Neutrophil (primary cell): Measurements from ENCODE around the gene CD22.

Experiments used
- H3K27ac ChIP-seq: fragments of 200-600 bp; sonication (generic); 2 replicates; pipeline ENCODE4 v1.5.1; 2016; ENCODE audit warnings: mild to moderate bottlenecking, moderate library complexity
- H3K27me3 ChIP-seq: fragments of 200-600 bp; sonication (generic); 2 replicates; pipeline ENCODE4 v1.6.0; 2016; ENCODE audit warnings: mild to moderate bottlenecking
- H3K36me3 ChIP-seq: fragments of 200-600 bp; sonication (generic); 2 replicates; pipeline ENCODE4 v1.5.1; 2017
- H3K4me1 ChIP-seq, 2 experiments: fragments of 200-600 bp in 1 of 2; sonication (generic) in 1 of 2; 1 replicate in 1 of 2; 2 replicates in 1 of 2; pipeline versions ENCODE4 v1.5.1 to v1.6.1; 2013 to 2016; ENCODE audit warnings: low read depth in 1 of 2, low read length in 1 of 2, mild to moderate bottlenecking in 1 of 2, moderate library complexity in 1 of 2; ENCODE audit not compliant: control insufficient read depth in 1 of 2, insufficient read depth in 1 of 2
- H3K4me3 ChIP-seq, 2 experiments: fragments of 200-600 bp in 1 of 2; sonication (generic) in 1 of 2; 1 replicate in 1 of 2; 2 replicates in 1 of 2; pipeline ENCODE4 v1.5.1; 2013 to 2016; ENCODE audit warnings: low read depth in 1 of 2, low read length in 1 of 2, mild to moderate bottlenecking in 1 of 2, moderate library complexity in 1 of 2
- H3K9me3 ChIP-seq: fragments of 200-600 bp; sonication (generic); 2 replicates; pipeline ENCODE4 v1.5.1; 2016
- TF ChIP-seq, protein P1 (sequence below): fragments of 200-600 bp; sonication (generic); IDR thresholded peaks from 2 replicates; pipeline ENCODE4 v1.5.1; 2016; ENCODE audit warnings: antibody characterized with exemption

The CD22 gene

DNA sequence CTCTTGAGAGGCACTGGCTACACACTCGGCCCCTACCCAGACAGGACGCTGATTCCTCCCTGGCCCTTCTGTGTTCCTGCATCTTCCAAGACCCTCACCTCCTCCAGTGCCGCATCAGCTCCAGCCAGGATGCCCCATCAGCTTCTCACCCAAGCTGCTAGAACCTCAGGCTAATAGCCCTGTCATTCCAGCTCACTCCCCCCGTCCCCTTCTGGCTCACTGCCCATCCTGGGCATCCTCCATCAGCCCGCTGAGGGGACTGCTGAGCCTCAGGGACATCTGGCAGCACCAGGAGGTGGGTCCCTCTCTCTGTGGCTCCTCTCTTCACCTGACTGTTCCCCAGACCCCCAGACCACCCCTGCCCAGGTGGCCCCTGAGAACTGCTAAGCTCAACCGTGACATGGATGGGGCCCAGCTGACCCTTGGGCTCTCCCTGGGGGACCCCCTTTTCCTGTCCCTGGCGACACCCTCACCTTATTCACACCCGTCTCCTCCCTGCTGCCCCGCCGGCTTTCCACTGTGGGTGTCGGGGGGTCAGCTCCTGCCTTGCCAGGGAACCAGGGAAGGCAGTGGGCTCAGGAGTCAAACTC lies 34.1 kb downstream of the CD22 start:
- TF ChIP-seq, protein P1, sequence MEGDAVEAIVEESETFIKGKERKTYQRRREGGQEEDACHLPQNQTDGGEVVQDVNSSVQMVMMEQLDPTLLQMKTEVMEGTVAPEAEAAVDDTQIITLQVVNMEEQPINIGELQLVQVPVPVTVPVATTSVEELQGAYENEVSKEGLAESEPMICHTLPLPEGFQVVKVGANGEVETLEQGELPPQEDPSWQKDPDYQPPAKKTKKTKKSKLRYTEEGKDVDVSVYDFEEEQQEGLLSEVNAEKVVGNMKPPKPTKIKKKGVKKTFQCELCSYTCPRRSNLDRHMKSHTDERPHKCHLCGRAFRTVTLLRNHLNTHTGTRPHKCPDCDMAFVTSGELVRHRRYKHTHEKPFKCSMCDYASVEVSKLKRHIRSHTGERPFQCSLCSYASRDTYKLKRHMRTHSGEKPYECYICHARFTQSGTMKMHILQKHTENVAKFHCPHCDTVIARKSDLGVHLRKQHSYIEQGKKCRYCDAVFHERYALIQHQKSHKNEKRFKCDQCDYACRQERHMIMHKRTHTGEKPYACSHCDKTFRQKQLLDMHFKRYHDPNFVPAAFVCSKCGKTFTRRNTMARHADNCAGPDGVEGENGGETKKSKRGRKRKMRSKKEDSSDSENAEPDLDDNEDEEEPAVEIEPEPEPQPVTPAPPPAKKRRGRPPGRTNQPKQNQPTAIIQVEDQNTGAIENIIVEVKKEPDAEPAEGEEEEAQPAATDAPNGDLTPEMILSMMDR, result no peak
- no peak overlapping the region for H3K27ac ChIP-seq
- no peaks in the 10 kb centered on the region for H3K9me3 ChIP-seq
- H3K36me3 ChIP-seq, result no peaks in the 10 kb centered on the region
- peaks cover 3 to 4% of the 10 kb centered on the region in 2 experiments for H3K4me1 ChIP-seq
- H3K4me3 ChIP-seq, result no peak overlapping the region
- H3K27me3 ChIP-seq, result peaks cover 22% of the 10 kb centered on the region

DNA sequence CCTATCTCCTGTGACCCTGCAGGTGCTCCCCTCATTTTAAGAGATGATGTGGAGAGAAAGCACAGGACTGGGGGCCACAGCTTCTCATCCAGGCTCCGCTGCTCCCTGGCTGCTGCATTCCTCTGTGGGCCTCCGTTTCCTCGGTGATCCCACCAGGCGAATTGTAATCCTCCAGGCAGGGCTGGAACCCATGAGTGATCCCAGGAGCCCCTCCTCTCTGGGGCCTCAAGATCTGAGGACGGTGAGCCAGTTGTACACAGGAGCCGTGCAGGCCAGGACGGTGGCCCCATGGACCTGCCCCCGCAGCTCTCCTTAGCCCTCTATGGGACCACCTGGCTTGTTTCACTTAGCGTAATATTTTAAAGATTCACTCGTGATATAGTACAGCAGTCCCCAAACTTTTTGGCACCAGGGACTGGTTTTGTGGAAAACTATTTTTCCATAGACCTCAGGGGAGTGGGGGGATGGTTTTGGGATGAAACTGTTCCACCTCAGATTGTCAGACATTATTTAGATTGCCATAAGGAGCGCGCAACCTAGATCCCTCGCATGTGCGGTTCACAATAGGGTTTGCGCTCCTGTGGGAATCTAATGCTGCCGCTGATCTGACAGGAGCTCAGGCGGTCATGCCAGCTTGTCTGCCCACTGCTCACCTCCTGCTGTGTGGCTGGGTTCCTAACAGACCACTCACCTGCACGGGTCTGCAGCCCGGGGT lies 34.9 kb downstream of the CD22 start:
- Histone ChIP-seq H3K36me3 (no peaks in the 10 kb centered on the region), H3K27me3 (peaks cover 22% of the 10 kb centered on the region)
- TF ChIP-seq, protein P1, result no peak

DNA sequence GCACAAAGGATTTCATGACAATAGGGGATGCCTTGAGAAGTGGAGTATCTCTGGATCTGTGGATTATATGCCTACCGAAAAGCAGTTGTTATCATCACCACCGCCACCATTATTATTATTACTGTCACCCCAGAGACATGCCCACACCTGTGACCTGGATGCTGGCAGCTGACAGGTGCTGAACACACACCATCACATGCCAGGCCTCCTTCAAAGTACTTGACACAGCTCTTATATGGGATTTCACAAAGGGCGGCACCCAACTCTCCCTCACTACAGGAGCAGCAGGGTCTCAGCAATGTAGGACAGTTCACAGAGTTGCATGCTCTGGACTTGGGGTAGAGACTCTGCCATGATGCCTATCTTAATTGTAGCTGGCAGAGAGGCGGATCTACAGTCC lies 36.3 kb downstream of the CD22 start:
- Histone ChIP-seq H3K27ac (no peak overlapping the region), H3K27me3 (peaks cover 22% of the 10 kb centered on the region), H3K4me1 (no peaks in the 10 kb centered on the region), H3K36me3 (no peaks in the 10 kb centered on the region), H3K9me3 (no peaks in the 10 kb centered on the region), H3K4me3 (no peak overlapping the region)
- TF ChIP-seq, protein P1, result no peak

More for the DNA sequence above, 34.9 kb downstream of the CD22 start:
- H3K4me1 ChIP-seq, result no peaks in the 10 kb centered on the region
- H3K27ac ChIP-seq, result no peak overlapping the region
- no peak overlapping the region for H3K4me3 ChIP-seq
- H3K9me3 ChIP-seq, result no peaks in the 10 kb centered on the region

DNA sequence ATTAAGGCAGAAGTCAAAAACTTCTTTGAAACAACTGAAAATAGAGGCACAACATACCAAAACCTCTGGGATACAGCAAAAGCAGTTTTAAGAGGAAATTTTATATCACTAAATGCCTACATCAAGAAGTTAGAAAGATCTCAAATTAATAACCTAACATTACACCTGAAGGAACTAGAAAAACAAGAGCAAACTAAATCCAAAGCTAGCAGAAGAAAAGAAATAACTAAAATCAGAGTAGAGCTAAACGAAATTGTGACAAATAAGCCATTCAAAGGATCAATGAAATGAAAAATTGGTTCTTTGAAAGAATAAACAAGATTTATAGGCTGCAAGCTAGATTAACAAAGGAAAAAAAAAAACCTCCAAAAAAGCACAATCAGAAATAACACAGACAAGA lies 39.4 kb downstream of the CD22 start:
- Histone ChIP-seq H3K4me1 (no peaks in the 10 kb centered on the region), H3K36me3 (no peaks in the 10 kb centered on the region), H3K9me3 (no peaks in the 10 kb centered on the region), H3K4me3 (no peak overlapping the region), H3K27ac (no peak overlapping the region), H3K27me3 (peaks cover 9% of the 10 kb centered on the region)
- TF ChIP-seq, protein P1, result no peak

DNA sequence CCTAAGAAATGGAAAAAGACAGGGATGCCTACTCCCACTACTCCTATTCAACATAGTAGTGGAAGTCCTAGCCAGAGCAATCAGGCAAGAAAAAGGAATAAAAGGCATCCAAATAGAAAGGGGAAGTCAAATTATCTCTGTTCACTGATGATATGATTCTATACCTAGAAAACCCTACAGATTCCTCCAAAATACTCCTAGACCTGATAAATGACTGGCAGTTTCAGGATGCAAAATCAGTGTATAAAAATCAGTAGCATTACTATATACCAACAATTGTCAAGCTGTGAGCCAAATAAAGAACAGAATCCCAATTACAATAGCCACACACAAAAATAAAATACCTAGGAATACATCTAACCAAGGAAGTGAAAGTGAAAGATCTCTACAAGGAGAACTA lies 40.5 kb downstream of the CD22 start:
- Histone ChIP-seq H3K27ac (no peak overlapping the region), H3K9me3 (no peaks in the 10 kb centered on the region), H3K36me3 (no peaks in the 10 kb centered on the region), H3K4me1 (peaks cover 0 to 4% of the 10 kb centered on the region in 2 experiments), H3K27me3 (peaks cover 12% of the 10 kb centered on the region), H3K4me3 (no peak overlapping the region)
- TF ChIP-seq, protein P1, result no peak
